Upper lobe of left lung (tissue), 6 donors: Measurements from ENCODE around the gene TPM2. TPM values are rescaled to one million over a fixed set of nuclear protein-coding genes. Genes with fewer than 3 reads are reported as not detected.

Source experiments
- ATAC-seq, 2 donors: fragments of 200-7000 bp; cut with Tn5 transposase; one replicate each; pipeline ENCODE4 v1.9.1; 2022; ENCODE audit warnings: mild to moderate bottlenecking in 2 of 2, moderate library complexity in 2 of 2; ENCODE audit not compliant: low FRiP score in 2 of 2
- DNase-seq, 2 donors: peaks; one replicate each; pipeline ENCODE4 v3.0.0-alpha.2; 2019 to 2020
- H3K27ac ChIP-seq, 4 donors: fragments of 200-600 bp; sonication (generic); one replicate each; pipeline ENCODE4 v1.5.1; 2016 to 2019
- H3K27me3 ChIP-seq, 4 donors: fragments of 200-600 bp; sonication (generic); one replicate each; pipeline ENCODE4 v1.5.1; 2017 to 2019
- H3K36me3 ChIP-seq, 4 donors: fragments of 200-600 bp; sonication (generic); one replicate each; pipeline ENCODE4 v1.5.1; 2016 to 2019
- H3K4me1 ChIP-seq, 4 donors: fragments of 200-600 bp; sonication (generic); one replicate each; pipeline ENCODE4 v1.5.1; 2018 to 2019
- H3K4me3 ChIP-seq, 4 donors: fragments of 200-600 bp; sonication (generic); one replicate each; pipeline ENCODE4 v1.5.1; 2017 to 2019; ENCODE audit warnings: mild to moderate bottlenecking in 2 of 4, moderate library complexity in 1 of 4
- H3K9me3 ChIP-seq, 4 donors: fragments of 200-600 bp; sonication (generic); one replicate each; pipeline ENCODE4 v1.5.1; 2018 to 2019
- EP300 ChIP-seq, 4 donors: sonication (generic); formaldehyde crosslinking; IDR thresholded peaks; one replicate each; pipeline ENCODE4 v1.5.1; 2017; ENCODE audit warnings: antibody characterized with exemption in 4 of 4, control low read depth in 2 of 4
- POLR2A ChIP-seq, 4 donors: fragments of 450-650 bp; IDR thresholded peaks; one replicate each; pipeline ENCODE4 v1.5.1; 2016 to 2017; ENCODE audit warnings: antibody characterized with exemption in 4 of 4, mild to moderate bottlenecking in 2 of 4
- POLR2AphosphoS5 ChIP-seq, 2 donors: sonication (generic); formaldehyde crosslinking; IDR thresholded peaks; one replicate each; pipeline ENCODE4 v1.5.1; 2017; ENCODE audit warnings: antibody characterized with exemption in 2 of 2
- WGBS, 2 donors: methylation state at CpG; one replicate each; pipeline ENCODE4 v1.1.5; 2017 to 2018; 5-methylcytosine and 5-hydroxymethylcytosine counted together
- total RNA-seq, 6 donors: library from RNA; depleted of rRNA in 4 of 6; stranded (reverse); fragments of >200 nt in 4 of 6; gene quantifications; one replicate each; pipeline versions ENCODE4 v1.1.0 to v1.2.1, GENCODE V29; 2016 to 2021
- TF ChIP-seq, protein P1 (sequence below), 6 experiments: fragments of 450-650 bp in 4 of 6; fragments of 200-600 bp in 2 of 6; sonication (generic) in 2 of 6; IDR thresholded peaks; one replicate each; pipeline ENCODE4 v1.5.1; 2016 to 2019; ENCODE audit warnings: antibody characterized with exemption in 6 of 6
- donor health status: DM: no; HTN: no; CAD: no; lungs with moderate emphysema.
- donor health status: DM: no; HTN: yes; CAD: no; lungs with severe emphysema.

Gene TPM2
- total RNA-seq, 6 donors from 2014 or later: 89.3 to 265 (median 214) TPM

DNA sequence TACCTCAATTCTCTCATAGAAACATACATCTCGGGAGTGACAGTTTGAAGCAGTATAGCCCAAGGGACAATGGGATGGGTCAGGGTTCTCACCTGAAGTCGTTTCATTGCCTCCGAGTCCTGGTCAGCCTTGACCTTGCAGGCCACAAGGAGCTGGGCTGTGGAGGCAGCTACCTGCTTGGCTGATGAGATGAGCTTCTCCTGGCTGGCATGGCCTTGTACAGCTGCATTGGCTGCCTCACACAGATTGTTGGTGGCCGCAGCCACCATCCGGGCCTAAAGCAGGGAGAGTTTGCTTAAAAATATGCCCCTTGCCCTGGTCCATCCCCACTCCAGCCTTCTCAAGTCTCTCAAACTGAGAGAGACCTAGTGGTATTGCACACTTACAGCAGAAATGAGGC, 8.5 kb upstream of the TPM2 start:
- H3K9me3 ChIP-seq: no peaks in the 10 kb centered on the region
- H3K27me3 ChIP-seq: no peaks in the 10 kb centered on the region
- TF ChIP-seq POLR2AphosphoS5 (IDR thresholded peaks at IDR 0.05): no peak
- TF ChIP-seq, protein P1, sequence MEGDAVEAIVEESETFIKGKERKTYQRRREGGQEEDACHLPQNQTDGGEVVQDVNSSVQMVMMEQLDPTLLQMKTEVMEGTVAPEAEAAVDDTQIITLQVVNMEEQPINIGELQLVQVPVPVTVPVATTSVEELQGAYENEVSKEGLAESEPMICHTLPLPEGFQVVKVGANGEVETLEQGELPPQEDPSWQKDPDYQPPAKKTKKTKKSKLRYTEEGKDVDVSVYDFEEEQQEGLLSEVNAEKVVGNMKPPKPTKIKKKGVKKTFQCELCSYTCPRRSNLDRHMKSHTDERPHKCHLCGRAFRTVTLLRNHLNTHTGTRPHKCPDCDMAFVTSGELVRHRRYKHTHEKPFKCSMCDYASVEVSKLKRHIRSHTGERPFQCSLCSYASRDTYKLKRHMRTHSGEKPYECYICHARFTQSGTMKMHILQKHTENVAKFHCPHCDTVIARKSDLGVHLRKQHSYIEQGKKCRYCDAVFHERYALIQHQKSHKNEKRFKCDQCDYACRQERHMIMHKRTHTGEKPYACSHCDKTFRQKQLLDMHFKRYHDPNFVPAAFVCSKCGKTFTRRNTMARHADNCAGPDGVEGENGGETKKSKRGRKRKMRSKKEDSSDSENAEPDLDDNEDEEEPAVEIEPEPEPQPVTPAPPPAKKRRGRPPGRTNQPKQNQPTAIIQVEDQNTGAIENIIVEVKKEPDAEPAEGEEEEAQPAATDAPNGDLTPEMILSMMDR (IDR thresholded peaks at IDR 0.05): no peak
- TF ChIP-seq EP300 (IDR thresholded peaks at IDR 0.05): no peak
- TF ChIP-seq POLR2A (IDR thresholded peaks at IDR 0.05): no peak
- WGBS, 2 donors: 90 to 97% methylated on average over 2 to 5 of the region's 5 CpGs
- no peak overlapping the region for H3K4me3 ChIP-seq
- peaks cover 8 to 33% (median 20%) of the 10 kb centered on the region in 4 donors for H3K4me1 ChIP-seq
- peak overlapping the region; percentile 66 to 83 (median 79) for H3K27ac ChIP-seq
- DNase-seq: no peak
- no peak for ATAC-seq
- H3K36me3 ChIP-seq: peaks cover 54 to 77% (median 71%) of the 10 kb centered on the region in 4 donors

DNA sequence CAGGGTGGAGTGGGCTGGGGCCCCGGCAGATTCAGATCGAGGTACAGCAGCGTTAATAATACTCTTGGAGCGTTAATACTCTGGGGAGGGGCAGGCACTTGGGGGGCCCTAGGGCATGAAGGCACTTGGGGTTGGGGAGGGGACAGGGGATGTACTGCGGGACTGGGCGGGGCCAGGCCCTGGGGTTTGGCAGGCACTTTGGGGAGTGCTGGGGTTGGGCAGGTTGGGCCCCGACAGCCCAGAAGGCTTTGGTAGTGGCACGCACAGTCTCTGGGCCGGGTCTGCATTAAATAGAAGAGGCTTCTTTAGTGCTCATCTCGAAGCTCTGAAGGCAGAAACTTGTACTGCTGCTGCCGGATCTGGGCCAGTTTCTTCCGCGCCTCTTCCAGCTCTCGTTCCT, 7.8 kb upstream of the TPM2 start:
- H3K4me3 ChIP-seq: no peak overlapping the region
- 79 to 85% methylated on average over 14 of the region's 14 CpGs for WGBS, 2 donors
- H3K36me3 ChIP-seq: peaks cover 47 to 70% (median 64%) of the 10 kb centered on the region in 4 donors
- no peaks in the 10 kb centered on the region for H3K9me3 ChIP-seq
- TF ChIP-seq, protein P1 (IDR thresholded peaks at IDR 0.05): no peak
- no peak for TF ChIP-seq POLR2A (IDR thresholded peaks at IDR 0.05)
- no peak for TF ChIP-seq POLR2AphosphoS5 (IDR thresholded peaks at IDR 0.05)
- TF ChIP-seq EP300 (IDR thresholded peaks at IDR 0.05): no peak
- peak; percentile 19 to 27 for ATAC-seq
- DNase-seq: peak in 1 of 2 donors; percentile 60
- no peaks in the 10 kb centered on the region for H3K27me3 ChIP-seq
- peaks cover 8 to 33% (median 20%) of the 10 kb centered on the region in 4 donors for H3K4me1 ChIP-seq
- peak overlapping the region; percentile 66 to 83 (median 79) for H3K27ac ChIP-seq

DNA sequence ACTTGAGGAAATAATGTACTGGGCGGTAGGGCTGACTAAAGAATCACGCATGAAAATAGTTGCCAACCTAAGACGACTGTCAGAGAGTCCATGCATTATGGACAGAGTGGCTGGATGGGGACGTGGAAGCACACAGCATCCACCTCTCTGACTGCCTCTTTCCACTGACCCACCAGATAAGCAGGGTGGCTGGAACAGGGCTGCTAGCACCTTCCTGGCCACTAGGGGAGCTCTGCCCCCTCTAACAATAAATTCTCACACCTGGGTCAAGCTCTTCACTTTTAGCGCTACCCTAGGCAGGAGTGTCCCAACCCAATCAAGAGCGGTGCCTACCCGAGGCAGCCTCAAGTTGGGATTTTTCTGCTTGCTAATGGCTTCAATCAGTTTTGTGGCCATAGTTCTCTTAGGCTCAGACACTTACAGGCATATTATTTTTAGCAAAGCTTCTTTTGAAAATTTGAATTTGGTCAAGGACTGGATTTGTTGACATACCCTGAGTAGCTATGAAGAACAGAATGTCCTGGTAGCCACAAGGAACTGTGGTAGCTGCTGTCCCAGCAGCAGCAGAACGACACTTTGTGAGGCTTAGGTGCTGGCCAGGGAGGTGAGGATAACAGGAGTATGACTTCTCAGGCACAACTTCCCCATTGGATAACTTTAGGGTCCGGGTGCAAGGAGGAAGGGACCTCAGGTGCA, 6.9 kb upstream of the TPM2 start:
- Histone ChIP-seq H3K36me3 (peaks cover 44 to 61% (median 55%) of the 10 kb centered on the region in 4 donors), H3K27ac (peak overlapping the region; percentile 66 to 83 (median 79)), H3K4me1 (peaks cover 8 to 33% (median 21%) of the 10 kb centered on the region in 4 donors), H3K4me3 (no peak overlapping the region), H3K27me3 (no peaks in the 10 kb centered on the region), H3K9me3 (no peaks in the 10 kb centered on the region)
- peak in 1 of 2 donors; percentile 71 for DNase-seq
- WGBS, 2 donors: 39 to 42% methylated on average over 9 of the region's 9 CpGs
- peak; percentile 81 to 89 for ATAC-seq
- TF ChIP-seq POLR2AphosphoS5 (IDR thresholded peaks at IDR 0.05) (peak; percentile 15 to 65), EP300 (IDR thresholded peaks at IDR 0.05) (peak in 2 of 4 donors; percentile 75 to 87), POLR2A (IDR thresholded peaks at IDR 0.05) (no peak)
- TF ChIP-seq, protein P1 (IDR thresholded peaks at IDR 0.05): peak; percentile 79 to 92 (median 88)

DNA sequence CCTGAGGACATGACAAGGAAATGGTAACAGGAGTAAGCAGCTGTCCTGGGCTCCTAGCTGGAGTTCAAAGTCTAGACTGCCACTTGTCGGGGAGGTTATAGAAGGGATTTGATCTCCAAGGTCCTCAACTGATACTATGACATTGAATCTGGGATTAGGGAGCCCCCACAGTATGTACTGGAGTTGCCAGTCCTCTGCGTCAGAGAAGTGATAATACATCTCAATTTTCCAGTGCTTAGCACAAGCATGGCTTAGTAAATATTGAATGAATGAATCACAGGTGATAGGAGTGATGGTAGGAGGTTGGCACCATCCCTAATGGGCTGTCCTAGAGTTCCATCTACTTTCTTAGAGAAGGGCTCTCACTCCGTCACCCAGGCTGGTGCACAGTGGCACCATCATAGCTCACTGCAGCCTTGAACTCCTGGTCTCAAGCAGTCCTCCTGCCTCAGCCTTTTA, 6.2 kb upstream of the TPM2 start:
- H3K4me1 ChIP-seq: peaks cover 12 to 36% (median 26%) of the 10 kb centered on the region in 4 donors
- 86 to 98% methylated on average over 3 of the region's 3 CpGs for WGBS, 2 donors
- H3K4me3 ChIP-seq: no peak overlapping the region
- DNase-seq (no peak), ATAC-seq (no peak)
- TF ChIP-seq POLR2A (IDR thresholded peaks at IDR 0.05) (no peak), POLR2AphosphoS5 (IDR thresholded peaks at IDR 0.05) (no peak), EP300 (IDR thresholded peaks at IDR 0.05) (no peak)
- TF ChIP-seq, protein P1 (IDR thresholded peaks at IDR 0.05): no peak
- no peaks in the 10 kb centered on the region for H3K9me3 ChIP-seq
- no peaks in the 10 kb centered on the region for H3K27me3 ChIP-seq
- peak overlapping the region; percentile 66 to 83 (median 79) for H3K27ac ChIP-seq
- H3K36me3 ChIP-seq: peaks cover 37 to 55% (median 48%) of the 10 kb centered on the region in 4 donors
